GM21381 (cell line): ENCODE data around the gene CAB39.

Source experiments
- ATAC-seq: cut with Tn5 transposase; IDR thresholded peaks from one replicate; pipeline ENCODE4 v1.9.1; 2021; ENCODE audit warnings: mild to moderate bottlenecking, moderate library complexity; ENCODE audit not compliant: unreplicated experiment

CAB39 gene

GRCh38 chr2:230748087-230748486 is 35.4 kb downstream of the CAB39 start:
- no peak for ATAC-seq

- no peak for ATAC-seq
Observed at GRCh38 chr2:230749111-230749510, 36.5 kb downstream of the CAB39 start.

- no peak for ATAC-seq
Observed at GRCh38 chr2:230751062-230751461, 38.4 kb downstream of the CAB39 start.

GRCh38 chr2:230754200-230754599 is 41.6 kb downstream of the CAB39 start:
- no peak for ATAC-seq

GRCh38 chr2:230757476-230757875 is 44.8 kb downstream of the CAB39 start:
- ATAC-seq, result no peak

- no peak for ATAC-seq
Observed at GRCh38 chr2:230758566-230759480, 46.2 kb downstream of the CAB39 start.

GRCh38 chr2:230759481-230760167 is 47.0 kb downstream of the CAB39 start:
- no peak for ATAC-seq

GRCh38 chr2:230761704-230762103 is 49.1 kb downstream of the CAB39 start:
- no peak for ATAC-seq

GRCh38 chr2:230762317-230762896 is 49.8 kb downstream of the CAB39 start:
- ATAC-seq, result no peak

- no peak for ATAC-seq
Observed at GRCh38 chr2:230764346-230764745, 51.7 kb downstream of the CAB39 start.

GRCh38 chr2:230765611-230766300 is 53.1 kb downstream of the CAB39 start:
- no peak for ATAC-seq

GRCh38 chr2:230767862-230768388 is 55.3 kb downstream of the CAB39 start:
- ATAC-seq, result no peak

- no peak for ATAC-seq
Observed at GRCh38 chr2:230770804-230771203, 58.2 kb downstream of the CAB39 start.

GRCh38 chr2:230772156-230772555 is 59.5 kb downstream of the CAB39 start:
- ATAC-seq, result no peak

- no peak for ATAC-seq
Observed at GRCh38 chr2:230773039-230773773, 60.6 kb downstream of the CAB39 start.

- ATAC-seq, result no peak
Observed at GRCh38 chr2:230774348-230774951, 61.8 kb downstream of the CAB39 start.

- no peak for ATAC-seq
Observed at GRCh38 chr2:230775737-230776136, 63.1 kb downstream of the CAB39 start.

GRCh38 chr2:230777721-230778120 is 65.1 kb downstream of the CAB39 start:
- ATAC-seq, result no peak

- no peak for ATAC-seq
Observed at GRCh38 chr2:230778350-230779063, 65.9 kb downstream of the CAB39 start.
